Astrocyte of the spinal cord (primary cell): ENCODE data around the gene CAPN7.

Experiments
- DNase-seq: peaks from one replicate; pipeline ENCODE4 v3.0.0; 2011; ENCODE audit warnings: low read depth, low spot score
- H3K4me3 ChIP-seq: 2 replicates; pipeline ENCODE4 v1.5.1; 2011; ENCODE audit warnings: low read depth, mild to moderate bottlenecking, low read length, moderate library complexity
- in situ Hi-C: cut with HindIII; loops from 2 replicates; pipeline ENCODE4 v1.10.0; 2017; ENCODE audit warnings: low sequenced_read_pairs
- TF ChIP-seq, protein P1 (sequence below): IDR thresholded peaks from 2 replicates; pipeline ENCODE4 v1.5.1; 2012; ENCODE audit warnings: low read depth, mild to moderate bottlenecking, low read length, inconsistent platforms

CAPN7 gene

DNA sequence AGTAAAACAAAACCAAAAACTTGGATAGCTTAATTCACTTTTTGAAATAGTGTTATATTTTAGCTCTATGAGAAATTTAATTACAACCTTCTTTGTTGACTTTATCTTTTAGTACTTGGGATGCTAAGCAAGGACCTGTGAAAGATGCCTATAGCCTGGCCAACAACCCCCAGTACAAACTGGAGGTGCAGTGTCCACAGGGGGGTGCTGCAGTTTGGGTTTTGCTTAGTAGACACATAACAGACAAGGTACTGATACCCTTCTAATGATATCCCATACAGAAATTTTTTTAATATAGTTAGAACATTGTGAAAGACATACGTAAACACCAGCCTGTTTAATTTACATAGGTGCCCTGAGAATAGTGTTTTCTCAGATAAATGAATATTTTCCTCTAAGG is 35.3 kb downstream of the CAPN7 start:
- in situ Hi-C loops: no loop called here
- DNase-seq: no peak
- TF ChIP-seq, protein P1, sequence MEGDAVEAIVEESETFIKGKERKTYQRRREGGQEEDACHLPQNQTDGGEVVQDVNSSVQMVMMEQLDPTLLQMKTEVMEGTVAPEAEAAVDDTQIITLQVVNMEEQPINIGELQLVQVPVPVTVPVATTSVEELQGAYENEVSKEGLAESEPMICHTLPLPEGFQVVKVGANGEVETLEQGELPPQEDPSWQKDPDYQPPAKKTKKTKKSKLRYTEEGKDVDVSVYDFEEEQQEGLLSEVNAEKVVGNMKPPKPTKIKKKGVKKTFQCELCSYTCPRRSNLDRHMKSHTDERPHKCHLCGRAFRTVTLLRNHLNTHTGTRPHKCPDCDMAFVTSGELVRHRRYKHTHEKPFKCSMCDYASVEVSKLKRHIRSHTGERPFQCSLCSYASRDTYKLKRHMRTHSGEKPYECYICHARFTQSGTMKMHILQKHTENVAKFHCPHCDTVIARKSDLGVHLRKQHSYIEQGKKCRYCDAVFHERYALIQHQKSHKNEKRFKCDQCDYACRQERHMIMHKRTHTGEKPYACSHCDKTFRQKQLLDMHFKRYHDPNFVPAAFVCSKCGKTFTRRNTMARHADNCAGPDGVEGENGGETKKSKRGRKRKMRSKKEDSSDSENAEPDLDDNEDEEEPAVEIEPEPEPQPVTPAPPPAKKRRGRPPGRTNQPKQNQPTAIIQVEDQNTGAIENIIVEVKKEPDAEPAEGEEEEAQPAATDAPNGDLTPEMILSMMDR: peak; percentile 40
- no peak overlapping the region for H3K4me3 ChIP-seq

DNA sequence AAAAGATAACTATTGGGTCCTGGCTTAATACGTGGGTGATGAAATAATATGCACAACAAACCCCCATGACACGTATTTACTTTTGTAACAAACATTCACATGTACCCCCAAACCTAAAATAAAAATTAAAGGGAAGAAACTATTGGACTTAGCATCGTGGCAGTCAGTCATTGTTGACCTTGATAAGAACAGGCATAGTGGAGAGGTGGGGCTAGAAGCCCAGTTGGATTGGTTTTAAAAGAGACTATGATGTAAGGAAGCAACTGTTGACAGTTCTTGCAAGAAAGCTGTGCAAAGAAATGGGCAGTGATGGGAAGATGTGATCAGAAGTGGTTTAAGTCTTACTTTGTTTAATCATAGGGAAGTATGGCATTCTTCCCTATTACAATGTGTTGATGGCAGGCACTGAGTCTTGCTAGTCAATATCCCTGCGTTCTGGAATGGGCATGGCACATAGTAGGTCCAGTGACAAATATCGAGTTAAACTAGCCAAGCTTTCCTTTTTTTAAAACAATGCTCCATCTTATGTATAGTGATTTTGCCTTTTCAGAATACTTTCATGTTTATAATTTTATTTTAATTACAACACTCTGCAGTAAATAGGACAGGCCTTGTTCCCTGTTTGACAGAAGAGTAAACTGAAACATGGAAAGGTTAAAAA is 37.9 kb downstream of the CAPN7 start:
- no peak for DNase-seq
- in situ Hi-C loops: no loop called here

DNA sequence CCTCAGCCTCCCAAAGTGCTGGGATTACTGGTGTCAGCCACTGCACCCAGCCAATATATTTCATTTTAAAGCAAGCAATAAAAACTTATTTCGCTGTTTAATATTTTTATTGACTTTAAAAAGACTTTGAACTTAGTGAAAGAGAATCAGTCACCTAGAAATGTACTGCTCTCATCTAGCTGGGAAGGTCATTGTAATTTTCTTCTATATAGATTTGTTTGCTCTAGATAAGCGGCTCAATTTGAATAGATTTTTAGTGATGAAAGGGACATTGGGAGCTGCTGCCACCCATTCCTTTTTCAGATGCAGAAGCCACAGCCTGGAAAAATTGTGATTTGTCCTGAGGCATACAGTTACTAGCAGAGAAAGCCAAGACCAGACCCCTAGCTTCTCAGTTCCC is 40.1 kb downstream of the CAPN7 start:
- TF ChIP-seq, protein P1: no peak
- in situ Hi-C loops: no loop called here
- H3K4me3 ChIP-seq: no peak overlapping the region
- no peak for DNase-seq

More for the DNA sequence above, 37.9 kb downstream of the CAPN7 start:
- no peak overlapping the region for H3K4me3 ChIP-seq
- TF ChIP-seq, protein P1: no peak

DNA sequence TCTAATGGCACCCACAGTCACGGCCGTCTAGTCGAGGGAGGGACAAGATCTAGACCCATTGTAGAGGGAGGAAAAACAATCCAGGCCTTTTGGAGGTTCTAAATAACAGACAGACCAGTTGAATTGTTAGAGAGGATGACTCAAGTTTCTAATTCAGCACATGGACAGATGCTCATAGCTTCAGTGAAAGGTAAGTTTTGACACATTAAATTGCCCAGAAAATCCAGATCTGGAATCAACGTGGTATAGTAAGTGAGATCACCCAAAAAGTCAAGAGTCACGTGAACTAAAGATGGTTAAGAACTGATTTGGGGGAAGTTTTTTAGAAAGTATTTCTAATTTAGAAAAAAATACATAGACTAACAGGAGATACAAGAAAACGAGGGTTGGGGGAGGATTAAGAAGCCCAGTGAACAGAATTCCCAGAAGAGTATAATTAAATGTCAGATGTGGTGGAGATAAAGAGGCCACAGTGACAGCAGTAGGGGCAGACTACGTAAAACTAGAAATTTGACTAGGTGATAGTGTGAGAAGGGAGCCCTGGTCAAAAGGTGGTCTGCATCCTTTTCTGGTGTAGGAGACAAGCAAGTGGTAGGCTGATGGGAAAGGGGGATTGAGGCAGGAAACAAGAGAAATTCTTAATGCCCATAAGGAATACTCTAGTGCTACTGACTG is 47.1 kb downstream of the CAPN7 start:
- in situ Hi-C loops: no loop called here
- no peak overlapping the region for H3K4me3 ChIP-seq
- TF ChIP-seq, protein P1: no peak
- no peak for DNase-seq

DNA sequence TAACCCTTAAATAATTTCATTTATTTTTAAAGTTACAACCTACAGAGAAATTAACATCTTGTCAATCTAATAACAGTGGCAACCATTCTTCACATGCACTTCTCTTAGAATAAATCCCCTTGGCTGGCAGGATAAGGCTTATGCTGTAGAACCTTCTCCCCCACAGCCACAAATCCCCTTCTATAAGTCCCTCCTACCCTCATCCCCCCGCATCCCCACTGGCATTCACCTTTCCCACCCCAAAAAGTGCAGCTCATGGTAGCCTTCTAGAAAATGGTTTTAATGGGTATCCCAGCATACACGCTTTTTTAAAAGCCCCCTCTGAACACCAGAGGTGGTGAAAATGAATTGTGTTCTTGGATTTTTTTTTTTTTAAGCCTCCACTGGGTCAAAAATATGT is 49.2 kb downstream of the CAPN7 start:
- in situ Hi-C loops: no loop called here
- DNase-seq: no peak
- H3K4me3 ChIP-seq: no peak overlapping the region
- TF ChIP-seq, protein P1: no peak

DNA sequence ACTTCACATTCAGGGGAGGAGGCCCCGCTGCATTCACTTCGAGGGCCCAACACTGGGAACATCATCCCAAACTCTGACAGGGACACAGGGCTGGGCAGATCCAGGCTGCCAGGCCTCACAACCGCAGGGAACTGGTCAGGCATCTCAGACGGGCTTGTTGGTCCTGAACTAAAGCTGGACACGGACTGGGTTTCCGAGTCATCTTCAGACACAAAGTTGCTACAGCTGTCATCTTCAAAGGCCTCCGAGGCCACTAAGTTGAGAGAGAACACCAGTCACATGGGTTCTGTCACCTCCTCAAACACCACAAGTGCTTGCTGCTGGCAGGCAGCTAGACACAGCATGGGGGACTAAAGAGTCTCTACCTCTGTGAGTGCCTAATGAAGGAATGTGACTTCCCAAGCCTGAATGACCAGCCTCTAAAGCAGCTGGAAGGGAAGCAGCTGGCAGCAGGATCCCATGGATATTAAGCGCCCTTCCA is 50.9 kb downstream of the CAPN7 start:
- in situ Hi-C loops: no loop called here
- TF ChIP-seq, protein P1: no peak
- no peak overlapping the region for H3K4me3 ChIP-seq
- no peak for DNase-seq
